Measurements from ENCODE around the gene CUBN. TPM values are rescaled to one million over a fixed set of nuclear protein-coding genes. Genes with fewer than 3 reads are reported as not detected.

Gene CUBN
- total RNA-seq, 1 donor from 2014 or later, result 1.4 TPM

GRCh38 chr10:16991011-16991410 lies 138.6 kb downstream of the CUBN start:
- no peak for DNase-seq (ENCODE audit: low spot score)

GRCh38 chr10:16989826-16990293 lies 139.8 kb downstream of the CUBN start:
- no peak for DNase-seq (ENCODE audit: low spot score)

GRCh38 chr10:16988900-16989299 lies 140.7 kb downstream of the CUBN start:
- DNase-seq (ENCODE audit: low spot score), result no peak

- no peak for DNase-seq (ENCODE audit: low spot score)
Observed at GRCh38 chr10:16987976-16988610, 141.5 kb downstream of the CUBN start.

GRCh38 chr10:16987206-16987621 lies 142.4 kb downstream of the CUBN start:
- DNase-seq (ENCODE audit: low spot score), result peak; percentile 51

- peak; percentile 69 for DNase-seq (ENCODE audit: low spot score)
Observed at GRCh38 chr10:16986406-16987205, 143.0 kb downstream of the CUBN start.

- DNase-seq (ENCODE audit: low spot score), result no peak
Observed at GRCh38 chr10:16986082-16986405, 143.6 kb downstream of the CUBN start.

GRCh38 chr10:16984242-16984641 lies 145.4 kb downstream of the CUBN start:
- DNase-seq (ENCODE audit: low spot score), result no peak

GRCh38 chr10:16976803-16977202 lies 152.8 kb downstream of the CUBN start:
- DNase-seq (ENCODE audit: low spot score), result no peak

GRCh38 chr10:16975188-16975587 lies 154.4 kb downstream of the CUBN start:
- DNase-seq (ENCODE audit: low spot score), result no peak

- peak; percentile 87 for DNase-seq (ENCODE audit: low spot score)
Observed at GRCh38 chr10:16968416-16969041, 161.1 kb downstream of the CUBN start.

- DNase-seq (ENCODE audit: low spot score), result no peak
Observed at GRCh38 chr10:16967866-16968415, 161.7 kb downstream of the CUBN start.

GRCh38 chr10:16966991-16967865 lies 162.4 kb downstream of the CUBN start:
- peak; percentile 30 for DNase-seq (ENCODE audit: low spot score)

- peak; percentile 73 for DNase-seq (ENCODE audit: low spot score)
Observed at GRCh38 chr10:16965740-16966447, 163.7 kb downstream of the CUBN start.

- no peak for DNase-seq (ENCODE audit: low spot score)
Observed at GRCh38 chr10:16965344-16965616, 164.3 kb downstream of the CUBN start.

GRCh38 chr10:16964576-16965343 lies 164.9 kb downstream of the CUBN start:
- DNase-seq (ENCODE audit: low spot score), result peak; percentile 88

- no peak for DNase-seq (ENCODE audit: low spot score)
Observed at GRCh38 chr10:16960551-16960950, 169.1 kb downstream of the CUBN start.

GRCh38 chr10:16957038-16957437 lies 172.6 kb downstream of the CUBN start:
- DNase-seq (ENCODE audit: low spot score), result no peak

GRCh38 chr10:16954280-16955030 lies 175.2 kb downstream of the CUBN start:
- DNase-seq (ENCODE audit: low spot score), result no peak
